MCF 10A (cell line): ENCODE measurements around the gene OARD1. TPM values are rescaled to one million over a fixed set of nuclear protein-coding genes. Genes with fewer than 3 reads are reported as not detected.

ENCODE experiments used
- BruUV-seq: library from RNA; stranded (reverse); fragments of 400-500 nt; replicated peaks from 2 replicates; lab custom pipeline; 2021; lab: Mats Ljungman, UMichigan
- CTCF ChIA-PET: fragments of 300-600 bp; sonication (Branson Sonifier 250); formaldehyde crosslinking; extraction: SDS; loops from one replicate; lab custom pipeline; 2021; ENCODE audit warnings: antibody characterized with exemption, inconsistent platforms; lab: Yijun Ruan, JAX
- POLR2A ChIA-PET: fragments of 300-600, 350-650 bp; sonication (Branson Sonifier 250); formaldehyde crosslinking; extraction: SDS; loops from one replicate; lab custom pipeline; 2020; ENCODE audit warnings: antibody characterized with exemption, inconsistent platforms; lab: Yijun Ruan, JAX
- DNase-seq: peaks from one replicate; pipeline ENCODE4 v3.0.0-alpha.2; 2018; ENCODE audit not compliant: unreplicated experiment
- H3K27ac Mint-ChIP-seq: one replicate; pipeline ENCODE4 v1.8.0; 2022; ENCODE audit warnings: mild to moderate bottlenecking, low read depth, mixed read lengths; ENCODE audit not compliant: unreplicated experiment
- H3K27me3 Mint-ChIP-seq: one replicate; pipeline ENCODE4 v1.8.0; 2022; ENCODE audit warnings: mixed read lengths; ENCODE audit not compliant: insufficient read depth, unreplicated experiment
- H3K36me3 Mint-ChIP-seq: one replicate; pipeline ENCODE4 v1.8.0; 2022; ENCODE audit warnings: mild to moderate bottlenecking, moderate library complexity, mixed read lengths; ENCODE audit not compliant: insufficient read depth, unreplicated experiment
- H3K4me1 Mint-ChIP-seq: one replicate; pipeline ENCODE4 v1.8.0; 2022; ENCODE audit warnings: mixed read lengths; ENCODE audit not compliant: insufficient read depth, unreplicated experiment
- H3K4me3 Mint-ChIP-seq: one replicate; pipeline ENCODE4 v1.8.0; 2022; ENCODE audit warnings: mild to moderate bottlenecking, moderate library complexity, mixed read lengths; ENCODE audit not compliant: unreplicated experiment
- H3K9me3 Mint-ChIP-seq: one replicate; pipeline ENCODE4 v1.8.0; 2022; ENCODE audit warnings: mixed read lengths; ENCODE audit not compliant: unreplicated experiment
- CTCF ChIP-seq: fragments of 200-600 bp; IDR thresholded peaks from one replicate; pipeline ENCODE4 v1.8.0; 2022; ENCODE audit warnings: antibody characterized with exemption, mild to moderate bottlenecking; ENCODE audit not compliant: unreplicated experiment
- intact Hi-C: fragments of 100-400 bp; cut with micrococcal nuclease; formaldehyde crosslinking; loops from 2 replicates; pipeline ENCODE4 v1.14.1; 2022
- total RNA-seq: library from RNA; stranded (reverse); gene quantifications from 2 replicates; pipeline ENCODE4 v1.2.3, GENCODE V29; 2022

Gene OARD1
- total RNA-seq, 1 experiment from 2014 or later = 28.0 TPM

GRCh38 chr6:41042226-41043055 lies 29.7 kb downstream of the OARD1 start, which contains the start of gene TSPO2:
TSPO2 (plus strand) TSS chr6:41042467; CDS start chr6:41042986, 519 bp downstream.
- ChIA-PET CTCF (interaction anchor here (0.6 to 5.5 kb wide), 6 partner anchors 11 to 1733 kb away, joined by 3 to 43 read pairs (median 4); no protein-coding TSS in a partner anchor), POLR2A (no interaction called here)
- TF ChIP-seq CTCF = no peak
- Mint-ChIP-seq H3K4me1 (peaks cover 23% of the 10 kb centered on the region), H3K27me3 (no peaks in the 10 kb centered on the region), H3K4me3 (no peak within 1 kb of the TSS), H3K36me3 (no peaks in the 10 kb centered on the region), H3K9me3 (no peaks in the 10 kb centered on the region), H3K27ac (no peak within 1 kb of the TSS)
- DNase-seq = no peak
- no TSS peak for BruUV-seq
- intact Hi-C loops = no loop called here

- ChIA-PET CTCF (interaction anchor here (0.5 to 5.5 kb wide), 9 partner anchors 8 to 1693 kb away, joined by 3 to 43 read pairs (median 6); no protein-coding TSS in a partner anchor), POLR2A (interaction anchor here (0.7 to 1.1 kb wide), 3 partner anchors 16 to 34 kb away, joined by 3 read pairs; partner anchors contain the start of gene NFYA)
- Mint-ChIP-seq H3K27ac (peak overlapping the region; percentile 85), H3K36me3 (no peaks in the 10 kb centered on the region), H3K4me3 (no peak overlapping the region), H3K27me3 (no peaks in the 10 kb centered on the region), H3K4me1 (peaks cover 37% of the 10 kb centered on the region), H3K9me3 (no peaks in the 10 kb centered on the region)
- DNase-seq = no peak
- no TSS peak for BruUV-seq
- intact Hi-C loops = no loop called here
- TF ChIP-seq CTCF = no peak
These were observed 31.1 kb downstream of the OARD1 start for GRCh38 chr6:41040940-41041536.

- POLR2A ChIA-PET = interaction anchor here (0.7 to 1.1 kb wide), 5 partner anchors 15 to 35 kb away, joined by 3 read pairs; partner anchors contain the start of gene NFYA
- peak; percentile 83 for DNase-seq
- H3K4me3 Mint-ChIP-seq = no peak overlapping the region
- peak overlapping the region; percentile 85 for H3K27ac Mint-ChIP-seq
- H3K4me1 Mint-ChIP-seq = peaks cover 43% of the 10 kb centered on the region
- BruUV-seq = no TSS peak
- intact Hi-C loops = no loop called here
- no peak for TF ChIP-seq CTCF
- no peaks in the 10 kb centered on the region for H3K9me3 Mint-ChIP-seq
- no peaks in the 10 kb centered on the region for H3K36me3 Mint-ChIP-seq
- CTCF ChIA-PET = interaction anchor here (0.6 to 5.5 kb wide), 14 partner anchors 9 to 1692 kb away, joined by 3 to 43 read pairs (median 6); no protein-coding TSS in a partner anchor
- no peaks in the 10 kb centered on the region for H3K27me3 Mint-ChIP-seq
These were observed 31.8 kb downstream of the OARD1 start for GRCh38 chr6:41040101-41040939.
